ENCODE data around the gene NFATC1. TPM values are rescaled to one million over a fixed set of nuclear protein-coding genes. Genes with fewer than 3 reads are reported as not detected.

The NFATC1 gene
- total RNA-seq, 4 donors from 2014 or later: 13.9 to 24.3 (median 16.7) TPM

DNA sequence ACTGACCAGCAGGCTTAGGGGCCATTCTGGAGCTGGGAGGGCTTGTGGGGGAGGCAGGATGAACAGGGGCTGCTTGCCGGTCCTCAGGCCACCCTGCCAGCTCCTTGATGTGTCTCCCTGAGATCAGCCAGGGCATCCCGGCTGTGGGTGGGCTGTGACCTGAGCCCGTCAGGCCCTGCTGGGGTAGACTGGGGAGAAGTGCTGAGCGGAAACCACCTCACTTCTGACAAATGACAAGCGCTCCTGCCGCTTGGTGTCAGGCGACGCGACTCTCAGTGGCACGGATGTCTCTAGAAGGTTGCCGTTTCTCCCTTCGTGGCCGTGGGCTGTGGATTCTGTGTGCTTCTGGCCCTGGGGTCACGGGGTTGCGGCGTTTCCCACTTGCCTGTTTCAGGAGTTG is 45.7 kb downstream of the NFATC1 start:
- Histone ChIP-seq H3K27me3 (no peaks in the 10 kb centered on the region), H3K4me3 (no peak overlapping the region), H3K9me3 (no peaks in the 10 kb centered on the region), H3K27ac (no peak overlapping the region), H3K4me1 (peaks cover 26% of the 10 kb centered on the region), H3K36me3 (peaks cover 10% of the 10 kb centered on the region)
- WGBS: 98% methylated on average over 6 of the region's 16 CpGs
- TF ChIP-seq, protein P1, sequence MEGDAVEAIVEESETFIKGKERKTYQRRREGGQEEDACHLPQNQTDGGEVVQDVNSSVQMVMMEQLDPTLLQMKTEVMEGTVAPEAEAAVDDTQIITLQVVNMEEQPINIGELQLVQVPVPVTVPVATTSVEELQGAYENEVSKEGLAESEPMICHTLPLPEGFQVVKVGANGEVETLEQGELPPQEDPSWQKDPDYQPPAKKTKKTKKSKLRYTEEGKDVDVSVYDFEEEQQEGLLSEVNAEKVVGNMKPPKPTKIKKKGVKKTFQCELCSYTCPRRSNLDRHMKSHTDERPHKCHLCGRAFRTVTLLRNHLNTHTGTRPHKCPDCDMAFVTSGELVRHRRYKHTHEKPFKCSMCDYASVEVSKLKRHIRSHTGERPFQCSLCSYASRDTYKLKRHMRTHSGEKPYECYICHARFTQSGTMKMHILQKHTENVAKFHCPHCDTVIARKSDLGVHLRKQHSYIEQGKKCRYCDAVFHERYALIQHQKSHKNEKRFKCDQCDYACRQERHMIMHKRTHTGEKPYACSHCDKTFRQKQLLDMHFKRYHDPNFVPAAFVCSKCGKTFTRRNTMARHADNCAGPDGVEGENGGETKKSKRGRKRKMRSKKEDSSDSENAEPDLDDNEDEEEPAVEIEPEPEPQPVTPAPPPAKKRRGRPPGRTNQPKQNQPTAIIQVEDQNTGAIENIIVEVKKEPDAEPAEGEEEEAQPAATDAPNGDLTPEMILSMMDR (IDR thresholded peaks at IDR 0.05): no peak
- TF ChIP-seq POLR2A (IDR thresholded peaks at IDR 0.05) (no peak), POLR2AphosphoS5 (IDR thresholded peaks at IDR 0.05) (no peak), EP300 (IDR thresholded peaks at IDR 0.05) (no peak)
- no peak for DNase-seq (ENCODE audit: low spot score in 2 of 2)

DNA sequence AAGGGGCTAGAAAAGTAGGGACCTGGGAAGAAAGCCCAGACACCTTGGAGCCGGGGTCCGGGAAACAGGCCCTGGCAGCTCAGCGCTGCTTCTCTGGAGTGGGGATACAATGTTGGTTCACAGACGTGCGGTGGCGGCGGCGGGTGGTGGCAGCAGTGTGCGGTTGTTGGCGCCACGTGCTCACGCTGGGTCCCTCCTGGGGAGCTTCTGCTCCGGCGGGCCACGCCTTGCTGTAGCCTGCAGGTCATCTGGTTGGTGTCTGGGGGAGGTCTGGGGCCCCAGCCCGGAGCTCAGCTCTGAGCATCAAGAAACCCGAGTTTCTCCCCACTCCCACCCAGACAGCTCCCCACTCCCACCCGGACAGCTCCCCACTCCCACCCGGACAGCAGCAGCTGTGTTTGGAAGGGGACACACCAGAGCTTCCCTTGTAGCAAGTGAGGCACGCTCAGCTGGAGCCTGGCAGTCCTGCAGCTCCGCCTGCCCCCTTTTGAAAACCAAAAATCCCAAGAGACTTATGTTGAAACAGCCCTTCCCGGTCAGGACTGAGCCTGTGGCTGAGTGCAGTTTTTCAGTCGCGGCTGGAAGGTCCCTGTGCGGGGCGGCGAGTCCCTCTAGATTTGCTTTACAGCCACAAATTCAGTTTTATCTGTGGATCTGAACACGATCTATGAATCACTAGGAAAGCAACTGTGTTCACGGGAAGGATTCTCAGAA is 46.9 kb downstream of the NFATC1 start:
- peaks cover 26% of the 10 kb centered on the region for H3K4me1 ChIP-seq
- no peak for DNase-seq (ENCODE audit: low spot score in 2 of 2)
- 81% methylated on average over 15 of the region's 29 CpGs for WGBS

DNA sequence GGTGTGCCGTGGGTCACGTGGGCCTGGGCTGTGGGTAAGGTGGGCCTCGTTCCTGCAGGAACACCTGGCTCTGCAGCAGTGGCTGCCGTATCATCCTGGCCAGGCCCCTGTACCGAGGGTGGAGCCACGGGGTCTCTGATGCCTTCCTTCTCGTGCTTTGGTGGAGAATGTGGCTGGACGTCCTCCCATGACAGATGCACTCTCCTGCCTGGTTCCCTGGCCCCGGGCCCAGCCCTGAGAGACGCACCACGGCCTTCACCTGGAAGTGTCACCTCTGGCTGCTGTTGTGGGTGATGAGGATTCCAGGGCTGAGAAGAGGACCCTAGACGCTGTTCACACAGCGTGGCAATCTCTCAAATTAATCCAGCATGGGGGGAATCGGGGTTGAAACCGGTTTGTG is 49.5 kb downstream of the NFATC1 start:
- 78% methylated on average over 15 of the region's 15 CpGs for WGBS
- H3K4me1 ChIP-seq: peaks cover 17% of the 10 kb centered on the region
- TF ChIP-seq, protein P1 (IDR thresholded peaks at IDR 0.05): no peak
- TF ChIP-seq POLR2A (IDR thresholded peaks at IDR 0.05) (no peak), EP300 (IDR thresholded peaks at IDR 0.05) (no peak), POLR2AphosphoS5 (IDR thresholded peaks at IDR 0.05) (no peak)
- H3K4me3 ChIP-seq: no peak overlapping the region
- no peaks in the 10 kb centered on the region for H3K27me3 ChIP-seq
- DNase-seq (ENCODE audit: low spot score in 2 of 2): no peak
- H3K27ac ChIP-seq: no peak overlapping the region
- peaks cover 6% of the 10 kb centered on the region for H3K36me3 ChIP-seq
- H3K9me3 ChIP-seq: no peaks in the 10 kb centered on the region

More for the DNA sequence above, 46.9 kb downstream of the NFATC1 start:
- Histone ChIP-seq H3K4me3 (no peak overlapping the region), H3K27me3 (no peaks in the 10 kb centered on the region), H3K36me3 (peaks cover 6% of the 10 kb centered on the region), H3K27ac (no peak overlapping the region), H3K9me3 (no peaks in the 10 kb centered on the region)
- TF ChIP-seq POLR2A (IDR thresholded peaks at IDR 0.05): no peak
- no peak for TF ChIP-seq POLR2AphosphoS5 (IDR thresholded peaks at IDR 0.05)

DNA sequence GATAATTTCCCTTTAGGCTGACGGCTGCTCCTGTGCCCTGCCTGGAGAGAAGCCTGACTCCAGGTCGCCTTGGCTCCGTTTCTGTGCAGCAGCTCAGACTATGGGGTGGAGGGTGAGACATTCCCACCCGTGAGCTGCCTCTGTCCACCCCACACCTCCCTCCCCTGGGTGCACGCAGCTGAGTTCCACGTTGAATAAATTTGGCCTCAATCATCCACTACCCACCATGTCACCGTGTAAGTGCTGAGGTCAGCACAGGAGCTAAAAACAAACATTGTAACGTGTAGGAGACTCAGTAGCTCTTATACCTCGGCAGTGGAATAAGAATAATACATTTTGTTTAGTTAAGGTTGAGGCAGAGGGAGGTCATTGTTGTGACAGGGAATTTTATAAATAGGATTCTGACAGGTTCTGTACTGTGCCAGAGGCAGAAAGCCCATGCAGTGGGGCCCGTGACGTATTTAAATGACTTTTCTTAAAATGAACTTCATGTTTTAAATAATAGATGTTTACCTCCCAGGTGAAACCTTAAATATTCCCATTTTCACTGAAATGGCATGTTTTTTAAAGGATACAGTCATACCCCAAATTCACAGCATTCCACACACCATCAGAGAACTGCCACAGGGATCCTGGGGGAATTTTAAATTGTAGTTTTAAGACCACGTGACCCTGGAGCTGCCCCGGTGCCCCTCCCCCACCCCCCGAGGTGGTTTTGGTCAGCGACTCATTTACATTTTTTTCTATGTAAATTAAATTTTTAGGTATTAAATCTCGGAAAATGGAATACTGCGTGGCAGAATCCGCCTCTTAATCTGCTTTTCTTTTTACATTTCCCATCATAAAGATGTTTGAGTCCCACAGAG is 50.2 kb downstream of the NFATC1 start:
- peaks cover 10% of the 10 kb centered on the region for H3K4me1 ChIP-seq
- H3K9me3 ChIP-seq: no peaks in the 10 kb centered on the region
- no peak overlapping the region for H3K27ac ChIP-seq
- no peak overlapping the region for H3K4me3 ChIP-seq
- TF ChIP-seq EP300 (IDR thresholded peaks at IDR 0.05): no peak
- TF ChIP-seq, protein P1 (IDR thresholded peaks at IDR 0.05): no peak
- DNase-seq (ENCODE audit: low spot score in 2 of 2): no peak
- H3K36me3 ChIP-seq: peaks cover 10% of the 10 kb centered on the region
- no peaks in the 10 kb centered on the region for H3K27me3 ChIP-seq
- WGBS: 75% methylated on average over 18 of the region's 18 CpGs

DNA sequence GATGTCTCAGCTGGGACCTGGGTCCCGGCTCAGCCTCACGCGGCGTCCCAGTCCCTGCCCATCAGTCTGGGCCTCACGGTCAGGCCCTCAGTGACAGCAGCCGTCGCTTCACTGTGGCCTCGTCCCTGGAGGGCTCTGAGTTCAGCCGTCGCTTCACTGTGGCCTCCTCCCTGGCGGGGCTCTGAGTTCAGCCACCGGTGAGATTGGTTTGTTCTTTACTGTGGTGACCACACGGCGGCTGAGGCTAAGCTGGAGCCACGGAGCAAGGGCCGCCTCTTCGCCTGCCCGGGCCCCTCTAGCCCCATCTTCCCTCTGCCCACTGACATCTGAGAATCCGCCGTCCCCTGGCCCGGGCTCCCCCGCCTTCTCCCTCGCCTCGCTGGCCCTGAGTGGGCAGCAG is 51.2 kb downstream of the NFATC1 start:
- Histone ChIP-seq H3K36me3 (peaks cover 20% of the 10 kb centered on the region), H3K9me3 (no peaks in the 10 kb centered on the region), H3K4me3 (no peak overlapping the region), H3K27ac (no peak overlapping the region), H3K4me1 (peaks cover 10% of the 10 kb centered on the region), H3K27me3 (no peaks in the 10 kb centered on the region)
- TF ChIP-seq, protein P1 (IDR thresholded peaks at IDR 0.05): no peak
- TF ChIP-seq EP300 (IDR thresholded peaks at IDR 0.05) (no peak), POLR2AphosphoS5 (IDR thresholded peaks at IDR 0.05) (no peak), POLR2A (IDR thresholded peaks at IDR 0.05) (no peak)
- no peak for DNase-seq (ENCODE audit: low spot score in 2 of 2)
- WGBS: 97% methylated on average over 24 of the region's 24 CpGs

Measured in suprapubic skin (tissue), 4 donors.